NOMO-1 treated with DMSO at 0.1 percent for 48 hours (cell line): ENCODE data around the gene CASP4.
"Not testable (repeated sequence)": the region's sequence is repeated elsewhere in the genome, so short reads cannot be mapped to it uniquely, and the experiment has no call there.

Experiments
- DNase-seq: peaks from one replicate; lab custom pipeline; 2025; ENCODE audit not compliant: unreplicated experiment; lab: John Stamatoyannopoulos, UW

Gene CASP4

DNA sequence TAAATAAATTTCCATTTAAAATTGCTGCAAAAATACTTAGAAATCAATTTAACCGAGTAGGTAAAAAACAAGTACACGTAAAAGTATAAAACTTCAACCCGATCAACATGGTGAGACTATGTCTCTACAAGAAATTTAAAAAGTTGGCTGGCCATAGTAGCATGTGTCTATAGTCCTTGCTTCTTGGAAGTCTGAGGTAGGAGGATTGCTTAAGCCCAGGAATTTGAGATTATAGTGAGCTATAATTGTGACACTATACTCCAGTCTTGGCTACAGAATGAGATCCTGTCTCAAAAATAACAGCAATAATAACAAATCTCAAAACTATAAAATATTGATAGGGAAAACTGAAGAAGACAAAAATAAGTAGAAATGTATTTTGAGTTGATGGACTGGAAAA lies 11.1 kb downstream of the CASP4 start:
- DNase-seq, result no peak

- no peak for DNase-seq
Measured at GRCh38 chr11:104956528-104956927, 11.8 kb downstream of the CASP4 start.

DNA sequence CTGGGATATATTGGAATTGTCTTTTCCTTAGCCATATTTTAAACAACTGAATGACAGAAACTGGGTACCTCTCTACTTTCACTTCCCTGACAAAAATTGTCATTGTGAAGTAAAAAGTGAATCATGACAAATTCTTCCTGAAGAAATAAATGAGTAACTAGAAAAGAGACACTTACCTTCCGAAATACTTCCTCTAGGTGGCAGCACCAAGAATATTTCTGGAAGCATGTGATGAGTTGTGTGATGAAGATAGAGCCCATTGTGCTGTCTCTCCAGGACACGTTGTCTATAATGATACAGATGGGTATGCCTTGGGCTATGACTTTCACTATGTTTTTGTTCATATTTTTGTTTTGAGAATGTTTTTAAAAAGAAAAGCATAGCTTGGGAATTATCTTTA lies 21.5 kb downstream of the CASP4 start:
- peak; percentile 73 for DNase-seq

- DNase-seq, result no peak
Measured at GRCh38 chr11:104944076-104944475, 24.3 kb downstream of the CASP4 start.

GRCh38 chr11:104943561-104943960 lies 24.8 kb downstream of the CASP4 start:
- no peak for DNase-seq

- no peak for DNase-seq
Measured at GRCh38 chr11:104934594-104934993, 33.8 kb downstream of the CASP4 start.

DNA sequence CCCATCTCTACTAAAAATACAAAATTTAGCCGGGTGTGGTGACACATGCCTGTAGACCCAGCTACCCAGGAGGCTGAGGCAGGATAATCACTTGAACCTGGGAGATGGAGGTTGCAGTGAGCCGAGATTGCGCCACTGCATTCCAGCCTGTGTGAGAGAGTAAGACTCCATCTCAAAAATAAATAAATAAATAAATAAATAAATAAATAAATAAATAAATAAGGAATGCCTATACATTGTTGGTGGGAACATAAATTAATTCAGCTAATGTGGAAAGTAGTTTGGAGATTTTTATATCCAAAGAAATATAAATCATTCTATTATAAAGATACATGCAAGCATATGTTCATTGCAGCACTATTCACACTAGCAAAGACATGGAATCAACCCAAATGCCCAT lies 34.3 kb downstream of the CASP4 start:
- DNase-seq, result not testable (repeated sequence)

DNA sequence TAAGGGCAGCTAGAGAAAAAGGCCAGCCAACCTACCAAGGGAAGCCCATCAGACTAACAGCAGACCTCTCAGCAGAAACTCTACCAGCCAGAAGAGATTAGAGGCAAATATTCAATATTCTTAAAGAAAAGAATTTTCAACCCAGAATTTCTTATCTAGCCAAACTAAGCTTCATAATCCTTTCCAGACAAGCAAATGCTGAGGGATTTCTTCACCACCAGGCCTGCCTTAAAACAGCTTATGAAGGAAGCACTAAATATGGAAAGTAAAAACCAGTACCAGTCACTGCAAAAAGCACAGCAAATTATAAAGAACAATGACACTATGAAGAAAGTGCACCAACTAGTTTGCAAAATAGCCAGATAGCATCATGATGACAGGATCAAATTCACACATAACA lies 39.6 kb downstream of the CASP4 start:
- no peak for DNase-seq

DNA sequence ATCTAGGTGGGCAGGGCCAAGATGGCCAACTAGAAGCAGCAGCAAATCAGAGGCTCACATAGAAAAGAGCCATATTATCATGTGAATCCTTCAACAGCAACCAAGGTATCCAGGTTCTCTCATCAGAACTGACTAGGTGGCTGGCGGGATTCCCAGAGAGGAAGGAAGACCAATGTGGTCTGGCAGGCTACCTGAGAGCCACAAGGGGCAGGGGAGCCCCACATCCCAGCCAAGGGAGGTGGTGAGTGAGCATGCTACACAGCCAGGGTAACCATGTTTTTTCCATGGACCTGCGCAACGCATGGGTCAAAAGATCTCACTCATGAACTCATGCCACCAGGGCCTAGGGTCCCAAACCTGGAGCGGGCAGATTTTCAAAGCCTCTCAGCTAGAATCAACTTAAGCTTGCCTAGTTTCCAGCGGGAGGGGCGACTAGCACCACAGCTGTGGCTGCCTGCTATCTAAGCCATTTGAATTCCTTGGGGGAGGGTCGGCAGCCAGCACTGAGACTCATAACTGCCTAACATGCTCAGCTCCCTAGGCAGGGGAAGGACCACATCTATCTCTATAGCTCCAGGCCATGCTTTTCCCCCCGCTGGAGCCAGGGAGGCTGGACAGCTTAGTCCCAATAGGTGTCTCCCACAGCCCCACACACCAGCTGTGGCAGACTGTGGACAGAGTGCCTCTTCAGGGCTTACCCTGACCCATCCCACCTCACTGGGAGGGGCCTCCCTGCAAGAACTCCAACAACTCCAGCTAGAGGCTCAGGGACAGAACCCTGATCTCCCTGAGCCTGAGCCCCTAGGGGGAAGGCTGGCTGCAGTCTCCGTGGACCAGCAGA lies 41.4 kb downstream of the CASP4 start:
- DNase-seq, result no peak

GRCh38 chr11:104925850-104926249 lies 42.5 kb downstream of the CASP4 start:
- no peak for DNase-seq

DNA sequence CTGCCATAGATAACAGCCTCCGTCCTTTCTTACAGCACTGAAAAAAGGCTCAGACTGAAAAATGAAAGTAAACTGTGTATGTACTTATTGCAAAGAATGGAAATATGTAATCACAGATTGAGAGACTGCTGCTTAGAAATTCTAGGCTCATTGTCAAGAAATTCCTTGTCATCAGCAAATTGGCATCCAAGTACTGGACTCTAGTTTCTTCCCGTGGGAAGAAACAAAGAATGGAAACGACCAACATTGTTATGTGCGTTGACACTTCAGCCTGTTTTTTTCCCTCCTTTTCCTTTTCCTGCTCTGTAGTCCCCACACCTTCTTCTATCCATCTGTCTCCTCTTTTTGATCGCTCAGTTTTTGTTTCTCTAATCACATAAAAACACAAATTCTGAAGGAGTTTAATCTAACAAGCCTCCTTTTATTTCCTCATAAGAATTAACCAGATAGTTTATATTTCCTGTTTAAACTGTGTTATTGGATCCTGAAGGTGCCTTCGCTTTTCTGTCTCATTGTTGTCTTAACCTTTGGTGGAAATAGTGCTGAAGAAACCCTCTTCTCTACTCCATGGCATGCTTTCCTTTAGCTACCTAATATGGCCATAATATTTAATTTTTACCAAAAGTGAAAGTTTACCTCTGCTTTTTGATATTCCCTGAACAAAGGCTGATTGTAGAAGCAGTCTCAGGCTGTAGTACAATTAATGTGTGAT lies 50.1 kb downstream of the CASP4 start:
- peak; percentile 17 for DNase-seq

DNA sequence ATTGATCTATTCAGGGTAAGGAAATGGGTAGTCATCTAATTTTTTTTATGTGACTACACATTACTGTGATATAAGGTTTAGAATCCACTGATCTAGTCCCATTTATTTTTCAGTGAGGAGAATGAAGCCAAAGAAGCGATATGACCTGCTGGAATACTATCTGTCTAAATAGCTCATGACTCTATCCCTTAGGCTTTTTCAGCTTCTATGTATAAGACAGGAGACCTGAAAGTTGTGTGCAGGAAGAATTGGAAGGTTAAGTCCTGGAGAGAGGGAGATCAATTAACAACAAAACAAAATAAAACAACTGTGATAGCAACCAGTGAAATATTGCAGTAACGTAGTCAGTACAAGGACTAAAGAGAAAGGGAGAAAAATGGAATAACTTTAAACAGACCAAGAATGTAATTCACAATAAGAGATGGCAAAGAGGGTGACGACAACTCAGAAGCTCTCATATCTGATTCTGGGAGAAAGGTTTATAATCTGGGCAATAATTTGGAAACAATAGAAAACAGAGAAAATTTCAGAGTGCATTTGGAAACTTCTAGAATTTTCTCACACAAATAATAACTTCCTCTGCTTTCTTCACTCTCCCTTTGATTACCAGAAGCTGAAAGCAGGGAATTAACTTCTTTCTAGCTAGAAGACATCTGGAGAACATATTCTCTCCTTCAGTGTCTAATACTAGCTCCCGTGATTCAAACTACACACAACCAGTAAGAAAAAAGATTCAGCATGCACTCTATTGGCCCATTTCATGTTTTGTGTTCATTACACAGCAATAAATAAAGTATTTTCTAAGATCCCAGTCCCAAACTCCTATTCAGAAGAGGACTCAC lies 50.9 kb downstream of the CASP4 start:
- no peak for DNase-seq

GRCh38 chr11:104916442-104916841 lies 51.9 kb downstream of the CASP4 start:
- no peak for DNase-seq

- no peak for DNase-seq
Measured at GRCh38 chr11:104912102-104912501, 56.3 kb downstream of the CASP4 start.

DNA sequence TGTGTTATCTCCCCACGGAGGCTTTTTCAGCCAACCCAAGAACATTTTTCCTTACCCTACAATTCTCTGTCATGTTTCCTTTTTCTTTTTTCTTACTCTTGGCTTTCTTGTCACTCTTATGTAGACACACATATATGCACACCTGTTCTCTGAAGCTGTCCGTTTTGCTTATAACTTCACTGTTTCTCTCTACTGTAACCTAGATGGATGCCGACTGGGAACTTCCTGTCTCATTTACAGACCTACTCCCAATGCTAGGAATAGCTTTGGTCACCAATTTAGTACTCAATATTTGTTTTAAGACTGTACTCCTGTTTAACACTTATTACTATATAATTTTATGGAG lies 60.2 kb downstream of the CASP4 start:
- no peak for DNase-seq

DNA sequence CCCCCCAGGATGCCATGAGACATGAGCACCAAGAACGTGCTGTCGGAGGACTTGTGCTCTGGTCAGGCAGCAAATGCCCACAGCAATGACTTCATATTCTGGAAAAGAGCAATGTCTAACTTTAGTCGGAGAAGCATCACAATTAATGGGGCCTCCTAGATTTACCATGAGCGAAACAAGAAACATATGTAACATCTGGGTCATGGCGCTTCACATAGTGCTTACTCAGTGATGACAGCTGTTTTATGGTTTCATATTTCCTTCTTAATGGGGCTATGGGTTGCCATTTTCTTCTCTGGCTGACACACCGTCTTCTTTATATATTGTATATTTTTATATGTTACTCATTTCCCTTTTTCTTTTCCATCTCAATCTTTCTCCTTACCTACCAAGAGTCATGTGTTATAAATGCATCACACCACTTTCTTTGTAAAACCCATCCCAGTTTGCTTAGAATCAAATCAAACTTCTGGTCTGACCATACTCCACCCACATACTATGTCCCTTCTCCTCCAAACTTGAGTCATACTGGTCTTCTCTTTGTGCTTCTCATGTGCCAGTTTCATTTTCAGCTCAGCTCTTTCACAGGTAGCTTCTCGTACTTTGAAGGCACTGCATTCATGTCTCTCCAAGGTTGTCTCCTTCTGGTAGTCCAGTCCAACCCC lies 60.7 kb downstream of the CASP4 start:
- no peak for DNase-seq

GRCh38 chr11:104905271-104905670 lies 63.1 kb downstream of the CASP4 start:
- no peak for DNase-seq

DNA sequence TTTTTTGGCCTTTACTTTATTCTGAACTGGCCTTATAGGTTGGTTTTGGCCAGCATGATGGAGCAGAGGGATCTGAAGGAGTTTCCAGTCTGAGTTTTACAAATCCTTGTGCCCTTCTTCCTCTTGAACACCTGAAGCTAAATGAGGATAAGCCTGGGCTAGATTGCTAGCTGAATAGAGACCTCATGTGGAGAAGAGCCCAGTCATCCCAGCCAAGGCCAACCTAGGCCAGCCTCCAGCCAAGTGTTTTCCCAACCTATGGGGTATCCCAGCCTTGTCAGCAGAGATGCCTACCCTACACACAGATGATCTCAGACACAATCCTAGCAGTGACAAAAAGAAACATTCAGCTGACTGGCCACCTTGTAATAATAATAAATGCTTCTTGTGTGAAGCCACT lies 69.1 kb downstream of the CASP4 start:
- no peak for DNase-seq

- no peak for DNase-seq
Measured at GRCh38 chr11:104898685-104899013, 69.7 kb downstream of the CASP4 start.

GRCh38 chr11:104897891-104898684 lies 70.3 kb downstream of the CASP4 start, which contains the start of gene CASP12:
Gene CASP12 (minus strand): TSS chr11:104898460.
- DNase-seq, result no peak
